NK-92 (cell line): ENCODE results near the gene CLSTN2.

ENCODE experiments used
- DNase-seq: peaks from one replicate; lab custom pipeline; 2025; ENCODE audit not compliant: unreplicated experiment; lab: John Stamatoyannopoulos, UW

CLSTN2 gene

GRCh38 chr3:140178482-140178881, 243.5 kb downstream of the CLSTN2 start:
- DNase-seq: no peak

DNA sequence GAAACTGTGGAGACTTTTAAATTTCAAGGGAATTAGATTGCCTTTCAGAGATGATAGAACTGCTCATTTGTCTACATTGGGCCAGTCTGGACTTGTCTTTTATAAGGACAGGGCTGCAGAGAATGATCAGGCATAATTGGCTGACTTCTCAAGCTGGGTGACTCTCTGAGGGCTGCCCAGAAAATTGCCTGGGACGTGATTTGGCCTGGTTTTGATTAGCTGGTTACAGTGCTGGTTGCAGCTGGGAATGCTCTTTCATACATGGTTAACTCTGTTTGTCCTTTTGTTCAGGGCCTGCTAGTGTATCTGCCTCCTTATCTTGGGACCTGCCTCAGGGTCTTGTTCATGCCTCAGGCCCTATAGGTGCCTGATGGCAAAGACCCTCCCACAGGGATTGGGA, 245.6 kb downstream of the CLSTN2 start:
- DNase-seq: no peak

DNA sequence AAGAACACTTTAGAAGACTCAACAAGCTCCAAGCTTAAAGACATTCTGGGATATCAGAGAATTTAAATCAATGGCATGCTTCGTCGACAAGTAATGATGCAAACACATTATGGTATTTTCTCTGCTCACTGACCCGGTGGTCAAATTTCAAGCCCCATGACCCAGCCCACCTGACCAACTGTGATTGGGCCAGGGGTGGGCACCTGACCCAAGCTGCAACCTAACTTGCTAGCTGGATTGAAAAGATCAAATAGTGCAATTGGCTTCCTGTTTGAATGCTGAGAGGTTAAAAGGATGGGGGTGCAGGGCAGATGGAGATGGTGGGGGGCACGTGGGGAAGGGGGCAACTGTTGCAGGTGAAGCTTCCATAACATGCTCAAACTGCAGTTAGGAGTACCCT, 250.4 kb downstream of the CLSTN2 start:
- DNase-seq: no peak

DNA sequence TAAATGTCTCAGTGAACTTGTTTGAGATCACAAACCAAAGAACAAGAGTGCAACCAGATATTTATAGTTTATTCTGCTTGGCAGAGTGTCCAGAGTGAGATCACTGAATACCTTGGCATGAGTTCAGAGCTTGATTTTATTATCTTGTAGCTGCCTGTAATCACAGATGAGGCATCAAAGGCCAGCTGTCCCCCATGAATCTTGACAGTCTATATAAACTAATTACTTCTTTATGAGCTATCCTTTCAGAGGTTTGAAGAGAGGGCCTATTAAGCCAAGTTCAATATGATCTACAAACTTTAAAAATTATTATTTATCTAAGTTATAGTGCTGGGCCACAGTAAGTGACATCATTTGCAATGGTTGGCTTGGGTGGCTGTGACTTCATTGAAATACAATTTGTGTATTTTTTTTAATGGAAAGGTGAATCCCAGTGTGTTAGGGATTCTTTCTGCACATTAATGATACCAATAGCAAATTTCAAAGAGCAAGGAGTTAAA, 251.5 kb downstream of the CLSTN2 start:
- no peak for DNase-seq

DNA sequence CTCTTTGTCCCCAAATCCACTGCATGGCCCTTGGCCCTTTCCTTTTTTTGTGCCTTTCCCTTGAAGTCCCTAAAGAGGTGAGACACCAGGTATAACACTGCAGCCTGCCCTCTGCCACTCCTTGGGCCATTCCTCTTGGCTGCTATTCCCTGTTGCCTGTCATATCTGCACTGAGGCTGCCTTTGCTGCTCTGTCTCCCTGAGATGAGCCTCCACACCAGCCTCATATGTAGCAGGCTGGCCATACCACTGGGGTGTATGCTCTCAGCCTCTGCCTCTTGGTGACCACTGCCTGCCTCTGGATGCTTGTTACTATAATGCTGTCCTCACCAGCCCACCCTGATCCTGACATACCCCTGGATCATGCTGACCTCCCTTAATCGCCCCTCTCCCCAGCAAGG, 252.0 kb downstream of the CLSTN2 start:
- DNase-seq: no peak

DNA sequence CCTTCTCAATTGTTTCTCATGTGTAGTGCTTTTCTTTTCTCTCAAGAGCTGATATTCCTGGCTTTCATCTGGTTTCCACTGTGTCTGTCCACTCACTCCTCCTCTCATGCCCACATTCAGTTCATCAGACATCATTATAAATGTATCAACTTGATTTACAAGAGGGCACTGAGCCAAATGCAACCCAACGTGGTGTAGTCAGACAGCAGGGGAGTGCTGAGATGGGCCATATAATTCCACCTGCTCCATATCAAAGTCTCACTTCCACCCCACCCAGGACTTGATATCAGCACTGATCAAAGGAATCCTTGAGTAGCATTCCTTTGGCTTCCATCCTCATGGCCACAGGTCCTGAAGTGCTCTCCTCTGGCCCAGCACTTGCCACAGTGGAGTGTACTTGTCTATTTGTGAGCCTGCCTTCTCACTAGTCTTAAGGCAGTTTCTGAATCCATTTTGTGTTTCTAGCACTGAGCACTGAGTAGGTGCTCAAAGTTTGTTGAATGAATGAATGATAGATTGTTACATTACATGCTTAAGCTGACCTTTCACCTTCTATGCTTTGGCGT, 252.8 kb downstream of the CLSTN2 start:
- no peak for DNase-seq

DNA sequence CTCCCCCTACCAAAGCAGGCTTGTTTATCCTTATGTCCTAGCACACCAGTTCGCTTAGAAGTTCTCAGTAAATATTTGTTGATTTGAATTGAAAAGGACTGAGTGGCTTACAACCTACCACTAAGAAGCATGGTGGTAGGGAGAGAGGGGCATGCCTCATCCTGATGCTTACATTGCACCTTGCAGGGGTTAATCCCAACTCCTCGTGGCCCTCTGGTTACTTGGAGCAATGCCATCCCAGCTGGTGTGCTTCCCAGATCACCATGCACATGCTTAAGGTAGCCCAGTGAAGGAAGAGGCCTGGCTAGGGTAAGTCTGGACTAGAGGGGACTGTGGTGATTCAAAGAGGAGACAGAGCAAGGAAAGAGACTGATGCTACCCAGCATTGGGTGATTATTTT, 253.3 kb downstream of the CLSTN2 start:
- no peak for DNase-seq

GRCh38 chr3:140189267-140189666, 254.3 kb downstream of the CLSTN2 start:
- no peak for DNase-seq

DNA sequence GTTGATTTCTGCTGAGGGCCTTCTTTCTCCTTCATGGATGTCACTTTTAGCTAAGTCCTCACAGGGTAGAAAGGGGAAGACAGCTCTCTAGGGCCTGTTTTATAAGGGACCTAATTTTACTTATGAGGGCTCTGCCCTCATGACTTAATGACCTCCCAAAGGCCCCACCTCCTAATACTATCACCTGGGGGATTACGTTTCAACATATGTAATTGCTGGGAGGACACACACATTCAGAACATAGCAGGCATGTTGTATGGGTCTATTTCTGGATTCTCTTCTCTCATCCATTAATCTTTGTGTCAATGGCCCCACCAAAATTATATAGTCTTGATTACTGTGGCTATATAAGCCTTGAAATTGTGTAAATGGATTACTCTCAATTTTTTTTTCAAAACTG, 255.0 kb downstream of the CLSTN2 start:
- no peak for DNase-seq

GRCh38 chr3:140196970-140197369, 262.0 kb downstream of the CLSTN2 start:
- no peak for DNase-seq

GRCh38 chr3:140198242-140198641, 263.3 kb downstream of the CLSTN2 start:
- DNase-seq: no peak

GRCh38 chr3:140199008-140199407, 264.0 kb downstream of the CLSTN2 start:
- no peak for DNase-seq

- DNase-seq: no peak
Observed at GRCh38 chr3:140199743-140200142, 264.8 kb downstream of the CLSTN2 start.

- no peak for DNase-seq
Observed at GRCh38 chr3:140203510-140203909, 268.5 kb downstream of the CLSTN2 start.

GRCh38 chr3:140204271-140204984, 269.4 kb downstream of the CLSTN2 start:
- no peak for DNase-seq

DNA sequence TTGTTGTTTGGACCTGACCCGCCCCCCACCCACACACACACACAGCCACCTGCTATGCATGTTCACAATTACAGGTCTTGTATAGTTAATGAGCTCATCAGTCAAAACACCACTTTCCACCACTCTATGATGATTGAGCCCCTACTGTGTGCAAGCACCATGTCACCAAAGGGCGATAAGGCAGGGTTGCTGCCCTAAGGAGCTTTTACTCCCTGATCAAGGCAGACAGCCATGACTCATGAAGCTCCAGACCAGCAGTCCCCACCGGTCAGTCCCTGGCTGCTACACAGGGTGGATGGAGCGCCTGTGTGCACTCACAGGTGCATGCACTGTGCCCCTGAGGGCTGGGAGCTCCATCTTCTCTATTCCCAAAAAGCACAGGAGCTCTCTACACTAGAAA, 270.6 kb downstream of the CLSTN2 start:
- no peak for DNase-seq

GRCh38 chr3:140206196-140207040, 271.4 kb downstream of the CLSTN2 start:
- no peak for DNase-seq

DNA sequence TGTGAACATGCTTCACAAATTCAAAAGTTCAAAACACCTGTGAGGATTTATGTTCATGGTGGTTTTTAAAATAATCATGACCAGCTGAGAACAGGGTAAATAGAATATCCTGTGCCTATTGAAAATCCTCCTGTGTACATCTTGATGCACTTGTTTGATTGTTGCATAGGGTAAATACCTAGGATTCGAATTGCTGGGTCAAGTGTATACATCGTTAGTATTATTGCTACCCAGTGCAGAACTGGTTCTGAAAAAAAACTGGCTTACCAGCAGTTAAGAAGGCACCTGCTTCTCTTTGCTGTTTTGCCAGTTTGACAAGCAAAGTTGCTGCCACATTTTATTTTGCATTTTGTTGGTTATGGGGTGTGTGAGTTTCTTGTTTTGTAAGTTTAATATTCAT, 272.6 kb downstream of the CLSTN2 start:
- no peak for DNase-seq

DNA sequence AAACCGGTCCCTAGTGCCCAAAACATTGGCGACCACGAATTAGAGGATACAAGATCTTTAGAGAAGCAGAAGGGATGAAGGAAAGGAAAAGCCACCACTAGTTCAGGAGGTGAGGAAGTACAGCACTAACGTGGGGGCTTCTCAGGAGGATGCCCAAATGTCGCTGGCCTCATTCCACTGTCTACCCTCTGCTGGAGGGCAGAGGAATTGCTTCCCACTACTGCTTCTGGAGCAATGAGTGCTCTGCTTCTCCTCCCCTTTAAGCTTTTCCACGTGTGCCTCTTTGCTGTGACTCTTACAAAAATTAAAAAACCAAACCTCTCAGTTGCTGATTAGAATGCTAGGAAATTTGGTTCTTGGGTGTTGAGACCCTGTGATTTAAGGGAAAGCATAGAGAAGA, 281.3 kb downstream of the CLSTN2 start:
- DNase-seq: no peak

GRCh38 chr3:140219291-140219690, 284.3 kb downstream of the CLSTN2 start:
- DNase-seq: no peak

DNA sequence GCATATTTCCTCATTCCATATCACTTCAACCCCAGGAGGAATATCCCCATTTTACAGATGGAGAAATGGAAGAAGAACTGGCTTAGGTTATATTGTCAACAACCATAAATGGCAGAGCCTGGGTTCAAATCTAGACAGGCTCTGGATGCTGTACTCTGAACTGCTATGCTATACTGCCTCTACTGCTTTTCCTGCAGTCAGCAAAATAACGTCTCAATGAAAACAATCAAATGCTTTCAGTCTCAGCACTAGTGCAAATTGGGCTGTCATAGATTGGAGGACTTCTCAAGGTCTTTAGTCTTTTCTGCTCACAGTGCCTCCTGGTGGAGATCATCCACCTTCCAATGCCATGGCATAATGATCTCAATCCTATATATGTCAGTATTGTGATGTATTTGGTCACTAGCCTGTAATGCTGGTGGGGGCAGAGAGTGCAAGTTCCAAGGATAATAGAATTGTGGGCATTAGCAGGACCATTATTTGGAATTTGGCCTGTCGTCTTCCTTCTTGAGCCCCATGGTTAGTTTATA, 285.0 kb downstream of the CLSTN2 start:
- DNase-seq: no peak

GRCh38 chr3:140223197-140223596, 288.2 kb downstream of the CLSTN2 start:
- DNase-seq: no peak
